H1 (cell line): ENCODE data around the gene TMEM273. TPM values are rescaled to one million over a fixed set of nuclear protein-coding genes. Genes with fewer than 3 reads are reported as not detected.

Experiments used
- ATF3 ChIP-seq: IDR thresholded peaks from 2 replicates; pipeline ENCODE4 v1.6.1; 2011; ENCODE audit warnings: low read depth, mild to moderate bottlenecking, low read length; ENCODE audit not compliant: insufficient read depth
- polyA plus RNA-seq, 7 experiments: library from polyadenylated mRNA; depleted of rRNA in 3 of 7; stranded (reverse) in 5 of 7; unstranded in 2 of 7; fragments of >200 nt in 5 of 7; fragments of 200-250 nt in 2 of 7; gene quantifications; 1 replicate in 5 of 7; 2 replicates in 1 of 7; 4 replicates in 1 of 7; pipeline versions ENCODE4 v1.2.1 to v1.2.3, GENCODE V29; 2011 to 2013; ENCODE audit warnings: missing spikeins in 2 of 7, mixed read lengths in 2 of 7
- total RNA-seq: library from RNA; stranded (reverse); fragmentation: NEBNext Ultra II Directional; extraction: Animal tissue kit (Norgen Biotek cat#: 25700); gene quantifications from 2 replicates; pipeline ENCODE4 v1.2.1, GENCODE V29; 2021

TMEM273 gene
- total and polyA plus RNA-seq, 2 of the 8 experiments (the other 6 are each of a cell fraction or from before 2014, with no cell fraction given): not detected

- TF ChIP-seq ATF3: no peak
Observed at GRCh38 chr10:49152663-49153062, 35.5 kb downstream of the TMEM273 start (continued).
